ENCODE results near the gene DCP1A.

DNA sequence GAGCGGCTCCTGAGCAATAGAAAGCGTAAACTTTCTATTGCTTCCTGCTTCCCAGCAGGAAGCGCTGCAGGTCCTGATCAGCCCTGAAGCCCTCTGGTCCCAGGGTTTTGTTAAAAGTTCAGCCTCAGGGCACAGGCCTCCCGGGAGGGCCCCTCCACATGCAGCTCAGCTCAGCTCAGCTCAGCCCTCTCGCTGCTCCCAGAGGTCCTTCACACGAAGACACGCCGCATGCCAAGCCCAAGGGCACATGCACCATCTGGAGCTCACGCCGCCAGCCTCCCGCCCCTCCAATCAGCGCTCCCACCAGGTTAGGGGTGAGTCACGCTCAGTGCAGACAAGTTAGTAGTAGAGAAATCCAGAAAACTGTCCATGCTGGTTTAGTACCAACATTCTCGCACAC is 104.2 kb downstream of the DCP1A start:
- TF ChIP-seq, protein P1, sequence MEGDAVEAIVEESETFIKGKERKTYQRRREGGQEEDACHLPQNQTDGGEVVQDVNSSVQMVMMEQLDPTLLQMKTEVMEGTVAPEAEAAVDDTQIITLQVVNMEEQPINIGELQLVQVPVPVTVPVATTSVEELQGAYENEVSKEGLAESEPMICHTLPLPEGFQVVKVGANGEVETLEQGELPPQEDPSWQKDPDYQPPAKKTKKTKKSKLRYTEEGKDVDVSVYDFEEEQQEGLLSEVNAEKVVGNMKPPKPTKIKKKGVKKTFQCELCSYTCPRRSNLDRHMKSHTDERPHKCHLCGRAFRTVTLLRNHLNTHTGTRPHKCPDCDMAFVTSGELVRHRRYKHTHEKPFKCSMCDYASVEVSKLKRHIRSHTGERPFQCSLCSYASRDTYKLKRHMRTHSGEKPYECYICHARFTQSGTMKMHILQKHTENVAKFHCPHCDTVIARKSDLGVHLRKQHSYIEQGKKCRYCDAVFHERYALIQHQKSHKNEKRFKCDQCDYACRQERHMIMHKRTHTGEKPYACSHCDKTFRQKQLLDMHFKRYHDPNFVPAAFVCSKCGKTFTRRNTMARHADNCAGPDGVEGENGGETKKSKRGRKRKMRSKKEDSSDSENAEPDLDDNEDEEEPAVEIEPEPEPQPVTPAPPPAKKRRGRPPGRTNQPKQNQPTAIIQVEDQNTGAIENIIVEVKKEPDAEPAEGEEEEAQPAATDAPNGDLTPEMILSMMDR (conservative IDR thresholded peaks at IDR 0.05; ENCODE audit: low read length), result no peak
- no peak for TF ChIP-seq EZH2phosphoT487 (IDR thresholded peaks at IDR 0.05; ENCODE audit: borderline replicate concordance, low read depth, low read length)

Measured in OCI-LY7 (cell line).